ENCODE results near the gene FARS2. TPM values are rescaled to one million over a fixed set of nuclear protein-coding genes. Genes with fewer than 3 reads are reported as not detected.
"Not testable (repeated sequence)": the region's sequence is repeated elsewhere in the genome, so short reads cannot be mapped to it uniquely, and the experiment has no call there.

The FARS2 gene
- polyA plus RNA-seq, 3 donors: 21.5 to 22.5 (median 21.5) TPM

- DNase-seq (ENCODE audit: low read depth in 3 of 3, low spot score in 2 of 3): no peak
Observed at GRCh38 chr6:5562277-5562676, 301.0 kb downstream of the FARS2 start.

GRCh38 chr6:5563086-5563485, 301.8 kb downstream of the FARS2 start:
- DNase-seq (ENCODE audit: low read depth in 3 of 3, low spot score in 2 of 3): no peak

DNA sequence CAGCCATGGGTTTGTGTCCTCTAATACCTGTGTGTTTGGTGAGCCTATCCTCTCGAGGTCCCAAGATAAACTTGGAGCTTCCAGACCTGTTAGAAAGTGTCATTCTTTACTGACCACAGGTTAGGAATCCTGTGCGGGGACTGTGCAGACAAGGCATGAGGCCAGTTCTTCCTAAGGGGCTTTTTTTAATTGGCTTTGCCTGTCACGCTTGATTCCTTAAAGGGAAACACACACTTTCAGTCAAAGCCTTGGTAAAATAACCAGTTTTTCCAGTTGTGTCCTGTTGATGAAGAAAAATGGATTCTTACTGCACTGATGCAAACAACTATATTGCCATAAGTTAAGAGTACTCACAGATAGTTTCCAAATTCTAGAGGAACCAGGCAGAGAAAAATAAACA, 303.4 kb downstream of the FARS2 start:
- DNase-seq (ENCODE audit: low read depth in 3 of 3, low spot score in 2 of 3): not testable (repeated sequence)

DNA sequence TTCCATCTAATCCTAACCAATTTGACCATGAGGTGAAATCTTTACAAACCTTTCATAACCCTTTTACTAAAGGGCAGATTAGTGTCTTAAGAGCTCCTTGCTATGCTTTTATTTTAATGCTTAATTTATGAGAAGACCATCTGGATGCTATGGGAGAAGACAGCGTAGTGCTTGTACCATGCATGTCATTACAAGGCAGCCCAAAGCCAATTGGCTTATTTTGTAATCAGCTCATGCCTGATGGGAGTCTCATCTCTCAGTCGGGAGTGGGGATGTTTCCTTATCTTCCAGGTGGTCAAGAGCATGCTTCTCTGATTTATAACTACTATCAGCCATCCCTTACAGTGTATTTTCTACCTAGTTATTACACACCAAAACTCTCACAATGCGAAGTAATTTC, 304.7 kb downstream of the FARS2 start:
- DNase-seq (ENCODE audit: low read depth in 3 of 3, low spot score in 2 of 3): no peak

- no peak for DNase-seq (ENCODE audit: low read depth in 3 of 3, low spot score in 2 of 3)
Observed at GRCh38 chr6:5566718-5567117, 305.4 kb downstream of the FARS2 start.

- no peak for DNase-seq (ENCODE audit: low read depth in 3 of 3, low spot score in 2 of 3)
Observed at GRCh38 chr6:5567352-5567751, 306.0 kb downstream of the FARS2 start.

DNA sequence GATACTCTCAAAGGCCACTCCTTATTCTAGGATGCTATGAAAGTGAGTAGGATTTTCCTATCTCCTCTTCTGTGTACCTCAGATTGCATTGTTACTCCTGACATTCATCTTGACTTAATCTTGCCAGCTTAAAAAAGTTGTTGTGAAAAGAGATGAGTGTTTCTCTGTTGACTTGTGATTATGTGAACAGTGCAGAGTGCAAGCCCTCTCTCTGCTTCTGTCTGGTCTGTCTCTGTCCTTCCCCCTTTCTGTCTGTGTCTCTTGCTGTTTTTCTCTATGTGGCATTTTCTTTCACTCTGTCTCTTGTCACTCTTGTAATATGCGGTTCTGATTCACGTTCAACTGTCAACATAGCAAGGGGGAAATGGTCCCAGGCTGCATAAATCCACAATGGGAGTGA, 306.6 kb downstream of the FARS2 start:
- DNase-seq (ENCODE audit: low read depth in 3 of 3, low spot score in 2 of 3): no peak

DNA sequence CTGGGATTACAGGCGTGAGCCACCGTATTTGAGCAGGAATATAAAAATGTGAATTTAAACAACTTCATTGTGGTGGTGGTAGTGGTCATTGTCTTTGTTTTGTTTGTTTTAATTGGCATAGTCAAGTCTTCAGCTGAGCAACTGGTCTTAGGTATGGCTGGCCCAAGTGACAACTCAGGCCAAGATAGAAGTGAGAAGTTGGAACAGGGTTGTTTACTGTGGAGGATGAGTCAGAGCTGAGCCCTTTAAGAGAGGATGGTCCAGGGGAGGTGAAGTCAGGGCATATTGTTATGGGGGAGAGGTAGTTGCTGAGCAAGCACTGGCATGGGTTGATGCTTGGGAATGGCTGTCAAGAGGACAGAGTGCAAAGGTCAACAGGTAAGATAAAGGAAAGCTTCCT, 308.2 kb downstream of the FARS2 start:
- no peak for DNase-seq (ENCODE audit: low read depth in 3 of 3, low spot score in 2 of 3)

DNA sequence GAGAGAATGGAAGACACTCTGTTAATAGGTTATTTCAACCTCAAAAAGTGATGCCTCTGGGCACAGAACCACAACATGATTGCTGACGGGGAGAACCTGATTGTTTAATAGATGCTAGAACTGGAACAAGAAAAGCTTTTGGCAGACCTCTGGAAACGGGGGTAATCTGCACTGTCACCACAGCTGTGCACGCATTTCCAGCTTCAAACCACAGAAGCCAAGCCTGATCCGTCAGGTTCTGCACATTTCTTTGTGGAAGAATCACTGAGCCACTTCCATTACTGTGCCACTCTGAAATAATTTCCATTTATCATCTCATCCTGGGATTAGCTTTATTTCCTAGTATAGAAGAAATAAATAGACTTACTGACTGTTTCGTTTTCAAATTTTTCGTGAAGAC, 309.3 kb downstream of the FARS2 start:
- no peak for DNase-seq (ENCODE audit: low read depth in 3 of 3, low spot score in 2 of 3)

GRCh38 chr6:5580736-5581581, 319.6 kb downstream of the FARS2 start:
- DNase-seq (ENCODE audit: low read depth in 3 of 3, low spot score in 2 of 3): no peak

GRCh38 chr6:5582762-5583161, 321.4 kb downstream of the FARS2 start:
- DNase-seq (ENCODE audit: low read depth in 3 of 3, low spot score in 2 of 3): no peak

GRCh38 chr6:5583528-5583927, 322.2 kb downstream of the FARS2 start:
- no peak for DNase-seq (ENCODE audit: low read depth in 3 of 3, low spot score in 2 of 3)

DNA sequence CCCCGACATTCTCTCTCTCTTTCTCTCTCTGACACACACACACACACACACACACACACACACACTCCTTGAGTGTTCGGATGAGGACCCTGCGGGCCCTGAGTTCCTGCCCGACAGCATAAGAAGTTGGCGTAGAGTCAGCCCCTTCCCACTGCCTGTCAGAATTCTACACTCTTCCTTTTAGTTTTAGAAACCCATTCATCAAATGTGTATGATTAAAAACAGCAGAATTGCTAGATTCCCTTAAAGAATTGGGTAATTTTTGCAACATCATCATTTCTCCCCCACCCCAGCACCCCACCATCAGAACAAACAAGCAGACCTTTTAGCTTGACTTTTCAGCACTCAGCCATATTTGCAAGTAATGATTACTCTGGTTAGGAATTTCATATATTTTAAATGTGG, 322.8 kb downstream of the FARS2 start:
- no peak for DNase-seq (ENCODE audit: low read depth in 3 of 3, low spot score in 2 of 3)

DNA sequence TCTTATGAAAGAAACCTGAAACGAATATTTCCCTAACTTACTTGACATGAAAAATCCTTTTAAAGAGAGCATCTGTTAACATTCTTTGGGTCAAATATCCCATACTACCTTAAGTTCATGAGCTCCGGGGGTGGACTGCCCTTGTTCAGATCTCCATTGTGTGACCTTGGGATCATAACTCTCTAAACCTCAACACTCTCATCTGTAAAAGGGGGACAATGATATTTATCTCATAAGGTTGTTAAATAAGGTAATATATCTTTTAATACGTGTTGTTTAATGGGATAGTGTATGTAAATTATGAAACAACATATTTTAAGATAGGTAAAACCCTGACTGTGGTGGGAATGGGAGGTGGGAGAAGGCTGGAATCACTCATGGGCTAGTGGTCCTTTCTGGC, 326.3 kb downstream of the FARS2 start:
- no peak for DNase-seq (ENCODE audit: low read depth in 3 of 3, low spot score in 2 of 3)

DNA sequence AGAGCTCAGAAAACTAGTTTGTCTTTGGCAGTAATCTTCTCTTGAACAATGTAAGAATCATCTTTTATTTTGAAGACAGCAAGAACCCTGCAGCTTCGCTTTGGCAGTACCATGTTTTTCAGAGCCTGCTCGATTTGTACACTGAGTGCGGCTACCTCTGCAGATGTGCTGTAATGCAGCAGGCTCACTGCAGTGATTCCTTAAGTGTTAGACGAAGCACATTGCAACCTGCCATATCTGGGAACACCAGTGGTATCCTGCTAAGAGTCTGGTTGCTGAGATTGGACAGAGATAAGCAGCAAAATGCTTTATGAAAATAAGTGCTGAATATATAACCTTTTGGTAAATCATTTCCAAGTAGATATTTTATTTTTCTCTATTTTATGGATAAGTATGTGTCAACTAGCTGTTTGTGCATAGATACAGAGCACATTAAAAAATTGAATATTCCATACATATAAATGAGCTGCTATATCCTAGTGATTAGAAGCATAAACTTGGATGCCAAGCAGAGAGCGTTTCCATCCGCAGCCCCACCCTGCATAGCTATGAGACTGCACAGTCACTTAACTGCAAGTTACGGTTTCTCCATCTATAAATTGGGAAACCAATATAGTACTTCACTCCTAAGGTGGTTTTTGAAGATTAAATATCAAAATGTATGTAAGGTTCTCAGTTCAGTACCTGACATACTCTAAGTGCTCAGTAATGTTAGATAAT, 328.3 kb downstream of the FARS2 start:
- DNase-seq (ENCODE audit: low read depth in 3 of 3, low spot score in 2 of 3): no peak

GRCh38 chr6:5590187-5590586, 328.9 kb downstream of the FARS2 start:
- no peak for DNase-seq (ENCODE audit: low read depth in 3 of 3, low spot score in 2 of 3)

GRCh38 chr6:5592886-5593519, 331.7 kb downstream of the FARS2 start:
- DNase-seq (ENCODE audit: low read depth in 3 of 3, low spot score in 2 of 3): no peak

DNA sequence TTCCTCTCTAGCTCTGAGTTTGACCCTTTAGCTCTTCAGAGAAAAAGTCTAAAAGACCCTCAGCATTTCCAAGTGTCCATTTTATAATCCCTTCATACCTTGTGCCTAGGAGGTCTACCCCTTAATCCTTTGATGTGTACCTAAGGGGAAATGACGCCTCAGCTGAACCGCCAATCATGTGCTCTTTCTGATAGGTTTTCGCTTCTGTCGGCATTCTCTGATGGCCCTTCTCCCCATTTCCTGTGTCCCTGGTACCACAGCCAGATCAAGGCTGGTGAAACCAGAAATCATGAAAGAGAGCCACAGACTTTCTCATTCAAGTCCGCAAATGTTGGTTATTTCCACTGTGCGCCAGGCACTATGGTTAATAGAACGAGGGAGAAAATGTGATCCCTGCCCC, 333.9 kb downstream of the FARS2 start:
- DNase-seq (ENCODE audit: low read depth in 3 of 3, low spot score in 2 of 3): no peak

DNA sequence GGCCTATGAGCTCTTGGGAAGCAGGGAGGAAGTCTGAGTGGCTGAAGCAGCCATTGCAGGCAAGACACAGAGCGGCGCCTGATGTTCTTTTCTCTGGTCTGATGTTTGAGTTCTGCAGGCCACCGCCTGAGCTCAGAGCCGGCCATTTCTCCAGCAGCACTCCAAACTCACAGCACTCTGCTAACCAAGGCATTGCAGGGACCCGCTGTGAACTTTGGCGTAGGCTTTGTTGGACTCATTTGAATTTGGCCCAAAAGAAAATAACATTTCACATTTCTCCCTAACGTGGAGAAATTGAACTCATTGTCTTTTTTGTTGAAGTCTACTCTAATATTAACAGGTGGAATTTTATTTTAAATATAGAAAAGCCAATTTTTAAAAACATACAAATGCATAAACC, 336.1 kb downstream of the FARS2 start:
- DNase-seq (ENCODE audit: low read depth in 3 of 3, low spot score in 2 of 3): no peak

DNA sequence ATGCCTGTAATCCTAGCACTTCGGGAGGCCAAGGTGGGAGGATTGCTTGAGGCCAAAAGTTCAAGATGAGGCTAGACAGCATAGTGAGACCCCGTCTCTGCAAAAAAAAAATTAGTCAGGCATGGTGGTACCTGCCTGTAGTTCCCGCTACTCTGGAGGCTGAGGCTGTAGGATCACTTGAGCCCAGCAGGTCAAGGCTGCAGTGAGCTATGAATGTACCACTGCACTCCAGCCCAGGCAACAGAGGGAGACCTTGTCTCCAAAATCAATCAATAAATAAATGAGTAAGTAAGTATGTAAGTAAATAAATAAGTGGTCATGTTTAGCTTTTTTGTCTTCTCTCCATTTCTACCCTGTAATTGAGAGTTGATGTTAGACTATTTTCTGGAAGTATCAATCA, 336.8 kb downstream of the FARS2 start:
- no peak for DNase-seq (ENCODE audit: low read depth in 3 of 3, low spot score in 2 of 3)

- DNase-seq (ENCODE audit: low read depth in 3 of 3, low spot score in 2 of 3): no peak
Observed at GRCh38 chr6:5599127-5599526, 337.8 kb downstream of the FARS2 start.

DNA sequence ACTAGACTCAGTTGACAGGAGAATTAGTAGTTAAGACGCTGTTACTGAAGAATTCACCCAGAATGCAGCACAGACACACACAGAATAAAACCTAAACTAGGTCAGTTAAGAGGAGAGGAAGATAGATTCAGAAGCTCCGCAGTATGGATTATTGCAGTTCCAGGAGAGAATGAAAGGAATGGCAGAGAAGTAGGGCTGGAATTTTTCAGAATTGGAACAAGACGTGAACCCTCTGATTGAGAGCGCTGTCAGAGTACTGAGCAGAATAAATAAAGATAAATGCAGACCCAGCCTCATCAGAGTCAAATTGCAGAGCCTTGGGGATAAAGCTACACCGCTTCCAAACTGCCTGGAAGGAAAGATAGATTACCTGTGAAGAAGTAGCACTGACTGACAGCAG, 344.6 kb downstream of the FARS2 start:
- DNase-seq (ENCODE audit: low read depth in 3 of 3, low spot score in 2 of 3): no peak
